GM12878 (cell line): ENCODE data around the gene P4HA2. TPM values are rescaled to one million over a fixed set of nuclear protein-coding genes. Genes with fewer than 3 reads are reported as not detected.

ENCODE experiments used
- ATAC-seq: fragments of 200-7000 bp; cut with Tn5 transposase; 3 replicates; pipeline ENCODE4 v1.9.1; 2020; ENCODE audit warnings: mild to moderate bottlenecking, moderate library complexity
- BruUV-seq: library from RNA; stranded (reverse); fragments of 400-500 nt; replicated peaks from 2 replicates; lab custom pipeline; 2021; lab: Mats Ljungman, UMichigan
- CTCF ChIA-PET: fragments of 300-600 bp; sonication (Branson Sonifier 250); formaldehyde crosslinking; extraction: SDS; loops from one replicate; lab custom pipeline; 2021; ENCODE audit warnings: inconsistent platforms; lab: Yijun Ruan, JAX
- POLR2A ChIA-PET: fragments of 350-600 bp; formaldehyde crosslinking; extraction: SDS; loops from one replicate; lab custom pipeline; 2021; ENCODE audit warnings: inconsistent platforms; lab: Charles Lee
- RAD21 ChIA-PET: fragments of 300-600 bp; sonication (Branson Sonifier 250); formaldehyde crosslinking; loops from one replicate; lab custom pipeline; 2023; ENCODE audit warnings: antibody characterized with exemption; ENCODE audit not compliant: unreplicated experiment; lab: Charles Lee
- SMC1A ChIA-PET: fragments of 300-600 bp; sonication (Branson Sonifier 250); formaldehyde crosslinking; loops from one replicate; lab custom pipeline; 2023; ENCODE audit not compliant: unreplicated experiment, uncharacterized antibody; lab: Charles Lee
- DNase-seq: peaks from one replicate; pipeline ENCODE4 v3.0.0-alpha.2; 2011; ENCODE audit warnings: low read depth, low spot score
- FAIRE-seq: peaks from 3 replicates; lab custom pipeline; 2011; peaks lifted over from hg19 to GRCh38; lab: Jason Lieb, UNC
- H2AFZ ChIP-seq: 2 replicates; pipeline ENCODE4 v1.6.0; 2011; ENCODE audit warnings: low read depth, low read length, control low read depth; ENCODE audit not compliant: control insufficient read depth
- H3K27ac ChIP-seq: 2 replicates; pipeline ENCODE4 v1.5.1; 2011; ENCODE audit warnings: control low read depth; ENCODE audit not compliant: control insufficient read depth, insufficient read depth
- H3K27me3 ChIP-seq, 2 experiments: replicated peaks in 1 of 2; 2 replicates each; pipeline versions ENCODE4 v1.6.0 to v1.6.1; 2011; ENCODE audit warnings: low read length in 1 of 2; ENCODE audit not compliant: control insufficient read depth in 2 of 2, insufficient read depth in 2 of 2
- H3K36me3 ChIP-seq, 2 experiments: 2 replicates each; pipeline ENCODE4 v1.5.1; 2011; ENCODE audit warnings: low read length in 1 of 2; ENCODE audit not compliant: control insufficient read depth in 2 of 2, insufficient read depth in 2 of 2
- H3K4me1 ChIP-seq: 2 replicates; pipeline ENCODE4 v1.6.1; 2011; ENCODE audit warnings: mild to moderate bottlenecking, low read length, moderate library complexity, mixed read lengths; ENCODE audit not compliant: control insufficient read depth, insufficient read depth
- H3K4me2 ChIP-seq: 2 replicates; pipeline ENCODE4 v1.6.0; 2011; ENCODE audit warnings: control low read depth; ENCODE audit not compliant: control insufficient read depth, insufficient read depth
- H3K4me3 ChIP-seq: fragments of 200-600 bp; sonication (generic); 2 replicates; pipeline ENCODE4 v1.5.1; 2016
- H3K79me2 ChIP-seq: 2 replicates; pipeline ENCODE4 v1.6.0; 2011; ENCODE audit warnings: low read length; ENCODE audit not compliant: control insufficient read depth, insufficient read depth
- H3K9ac ChIP-seq: 2 replicates; pipeline ENCODE4 v1.8.0; 2011; ENCODE audit warnings: low read length, control low read depth, mixed read lengths; ENCODE audit not compliant: control insufficient read depth, insufficient read depth
- H3K9me3 ChIP-seq: replicated peaks from 3 replicates; pipeline ENCODE4 v1.5.1; 2011; ENCODE audit warnings: mild to moderate bottlenecking, low read length; ENCODE audit not compliant: control insufficient read depth, insufficient read depth
- H4K20me1 ChIP-seq: 2 replicates; pipeline ENCODE4 v1.6.0; 2011; ENCODE audit not compliant: control insufficient read depth, insufficient read depth
- CBX5 ChIP-seq: sonication (generic); IDR thresholded peaks from 2 replicates; pipeline ENCODE4 v1.6.1; 2016; ENCODE audit warnings: low read depth, moderate library complexity, mild to moderate bottlenecking, inconsistent platforms
- JUNB ChIP-seq: IDR thresholded peaks from 2 replicates; pipeline ENCODE4 v1.6.1; 2016; ENCODE audit warnings: antibody characterized with exemption, mild to moderate bottlenecking
- MYC ChIP-seq: IDR thresholded peaks from 2 replicates; pipeline ENCODE4 v1.6.1; 2011; ENCODE audit warnings: mild to moderate bottlenecking, low read length, moderate library complexity, inconsistent platforms; ENCODE audit not compliant: insufficient read depth, insufficient replicate concordance, insufficient read length, severe bottlenecking
- NFYA ChIP-seq: IDR thresholded peaks from 2 replicates; pipeline ENCODE4 v1.6.1; 2011; ENCODE audit warnings: low read depth, mild to moderate bottlenecking, low read length, improper control_type of control experiment, borderline replicate concordance
- RELA ChIP-seq: fragments of 450-650 bp; IDR thresholded peaks from 2 replicates; pipeline ENCODE4 v1.8.0; 2014; ENCODE audit warnings: borderline replicate concordance; ENCODE audit not compliant: partially characterized antibody
- SRF ChIP-seq, 2 experiments: IDR thresholded peaks; 2 replicates each; pipeline ENCODE4 v1.6.1; 2011; ENCODE audit warnings: low read depth in 2 of 2, low read length in 2 of 2, mild to moderate bottlenecking in 1 of 2, moderate library complexity in 1 of 2
- TCF12 ChIP-seq: IDR thresholded peaks from 2 replicates; pipeline ENCODE4 v1.6.1; 2011; ENCODE audit warnings: low read depth, mild to moderate bottlenecking, low read length
- YY1 ChIP-seq: IDR thresholded peaks from 2 replicates; pipeline ENCODE4 v1.6.1; 2011; ENCODE audit warnings: low read depth, mild to moderate bottlenecking, low read length
- WGBS: methylation state at CpG from one replicate; pipeline ENCODE4 v1.1.6; 2016; ENCODE audit warnings: low lambda C conversion rate; ENCODE audit not compliant: insufficient replicate concordance, insufficient coverage; ENCODE audit errors: missing lambda C conversion rate; 5-methylcytosine and 5-hydroxymethylcytosine counted together
- in situ Hi-C: fragments of 300-500 bp; cut with MboI; formaldehyde crosslinking; loops from 9 replicates; pipeline ENCODE4 v1.14.3; 2018; ENCODE audit warnings: mixed read lengths
- intact Hi-C: fragments of 100-400 bp; cut with micrococcal nuclease; formaldehyde crosslinking; loops from one replicate; pipeline ENCODE4 v1.14.2; 2022; ENCODE audit not compliant: unreplicated experiment
- polyA plus RNA-seq, 11 experiments: library from polyadenylated mRNA; depleted of rRNA in 4 of 11; unstranded in 6 of 11; stranded (reverse) in 5 of 11; fragments of >200 nt; fragmentation: Nextera tagmentation in 4 of 11; fragmentation: Illumina TruSeq in 1 of 11; extraction: Ambion mirVana in 4 of 11; extraction: Trizol in 1 of 11; gene quantifications; 1 replicate in 1 of 11; 2 replicates in 10 of 11; pipeline versions ENCODE4 v1.2.1 to v1.2.3, GENCODE V29; 2011 to 2016; ENCODE audit warnings: inconsistent platforms in 2 of 11, missing spikeins in 2 of 11, low read depth in 1 of 11
- total RNA-seq, 4 experiments: library from RNA; depleted of rRNA in 3 of 4; stranded (reverse); fragments of >200 nt in 3 of 4; fragmentation: Illumina TruSeq in 1 of 4; extraction: Trizol in 1 of 4; gene quantifications; 2 replicates each; pipeline versions ENCODE4 v1.2.1 to v1.2.3, GENCODE V29; 2013 to 2021
- TF ChIP-seq, protein P1 (sequence below): fragments of 450-650 bp; IDR thresholded peaks from 2 replicates; pipeline ENCODE4 v1.6.1; 2014; ENCODE audit warnings: mild to moderate bottlenecking
- TF ChIP-seq, protein P2 (sequence below), 3 experiments: IDR thresholded peaks in 2 of 3; conservative IDR thresholded peaks in 1 of 3; 2 replicates each; pipeline ENCODE4 v1.5.1; 2011; ENCODE audit warnings: low read depth in 3 of 3, low read length in 3 of 3, mild to moderate bottlenecking in 3 of 3, control low read depth in 2 of 3, moderate library complexity in 2 of 3, inconsistent platforms in 1 of 3, mixed read lengths in 1 of 3; ENCODE audit not compliant: control insufficient read depth in 2 of 3, insufficient read depth in 1 of 3; ENCODE audit errors: extremely low read depth in 1 of 3
- TF ChIP-seq, protein P3 (sequence below): fragments of 450-650 bp; IDR thresholded peaks from 2 replicates; pipeline ENCODE4 v1.6.1; 2016; ENCODE audit warnings: mild to moderate bottlenecking, moderate library complexity, borderline replicate concordance
- TF ChIP-seq, protein P4 (sequence below): fragments of 450-650 bp; IDR thresholded peaks from 2 replicates; pipeline ENCODE4 v1.6.1; 2018; ENCODE audit warnings: mild to moderate bottlenecking, low read depth, moderate library complexity; ENCODE audit not compliant: partially characterized antibody

Gene P4HA2
- total and polyA plus RNA-seq, 10 of the 15 experiments (the other 5 are each of a cell fraction or from before 2014, with no cell fraction given), result 4.7 to 10.9 (median 7.5) TPM

DNA sequence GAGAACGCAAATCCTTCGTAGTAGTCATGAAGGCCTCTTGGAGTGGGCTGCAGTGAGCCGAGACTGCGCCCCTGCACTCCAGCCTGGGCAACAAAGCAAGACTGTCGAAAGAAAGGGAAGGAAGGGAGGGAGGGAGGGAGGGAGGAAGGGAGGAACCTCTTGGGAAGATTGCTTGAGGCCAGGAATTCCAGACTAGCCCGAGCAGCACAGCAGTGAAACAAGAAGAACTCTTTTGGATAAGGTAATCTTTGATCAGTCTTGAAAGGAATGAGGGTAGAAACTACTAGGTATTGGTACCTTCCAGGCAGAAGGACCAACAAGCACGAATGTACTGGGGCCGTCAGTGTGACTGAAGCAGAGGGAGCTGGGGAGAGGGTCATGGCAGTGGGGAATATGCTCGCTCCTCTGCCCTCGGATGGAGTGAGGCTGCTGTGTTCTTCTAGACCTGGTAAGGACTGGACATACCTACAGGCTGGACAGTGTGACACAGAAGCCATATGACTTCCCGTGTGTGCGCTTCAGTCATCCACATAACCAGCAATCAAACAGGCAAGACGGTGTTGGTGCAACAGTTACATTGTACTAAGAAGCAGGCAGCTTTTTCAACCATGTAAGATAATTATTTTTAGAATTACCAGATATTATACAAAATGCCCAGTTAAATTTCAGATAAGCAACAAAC is 45.2 kb downstream of the P4HA2 start:
- RAD21 ChIA-PET, result no interaction called here
- Histone ChIP-seq H3K9ac (no peak overlapping the region), H2AFZ (no peak overlapping the region), H4K20me1 (no peaks in the 10 kb centered on the region), H3K79me2 (no peaks in the 10 kb centered on the region), H3K4me1 (peaks cover 6% of the 10 kb centered on the region)
- POLR2A ChIA-PET, result no interaction called here
- CTCF ChIA-PET, result interaction anchor here (0.6 to 6.4 kb wide), 3 partner anchors 8 to 1186 kb away, joined by 3 to 41 read pairs (median 29); no protein-coding TSS in a partner anchor
- TF ChIP-seq JUNB, result no peak
- TF ChIP-seq SRF (IDR thresholded peaks at IDR 0.05; ENCODE audit: low read depth in 2 of 2, low read length in 2 of 2), result no peak
- TF ChIP-seq, protein P1, sequence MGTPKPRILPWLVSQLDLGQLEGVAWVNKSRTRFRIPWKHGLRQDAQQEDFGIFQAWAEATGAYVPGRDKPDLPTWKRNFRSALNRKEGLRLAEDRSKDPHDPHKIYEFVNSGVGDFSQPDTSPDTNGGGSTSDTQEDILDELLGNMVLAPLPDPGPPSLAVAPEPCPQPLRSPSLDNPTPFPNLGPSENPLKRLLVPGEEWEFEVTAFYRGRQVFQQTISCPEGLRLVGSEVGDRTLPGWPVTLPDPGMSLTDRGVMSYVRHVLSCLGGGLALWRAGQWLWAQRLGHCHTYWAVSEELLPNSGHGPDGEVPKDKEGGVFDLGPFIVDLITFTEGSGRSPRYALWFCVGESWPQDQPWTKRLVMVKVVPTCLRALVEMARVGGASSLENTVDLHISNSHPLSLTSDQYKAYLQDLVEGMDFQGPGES, result no peak
- no peak for TF ChIP-seq CBX5
- TF ChIP-seq MYC, result no peak
- TF ChIP-seq, protein P2, sequence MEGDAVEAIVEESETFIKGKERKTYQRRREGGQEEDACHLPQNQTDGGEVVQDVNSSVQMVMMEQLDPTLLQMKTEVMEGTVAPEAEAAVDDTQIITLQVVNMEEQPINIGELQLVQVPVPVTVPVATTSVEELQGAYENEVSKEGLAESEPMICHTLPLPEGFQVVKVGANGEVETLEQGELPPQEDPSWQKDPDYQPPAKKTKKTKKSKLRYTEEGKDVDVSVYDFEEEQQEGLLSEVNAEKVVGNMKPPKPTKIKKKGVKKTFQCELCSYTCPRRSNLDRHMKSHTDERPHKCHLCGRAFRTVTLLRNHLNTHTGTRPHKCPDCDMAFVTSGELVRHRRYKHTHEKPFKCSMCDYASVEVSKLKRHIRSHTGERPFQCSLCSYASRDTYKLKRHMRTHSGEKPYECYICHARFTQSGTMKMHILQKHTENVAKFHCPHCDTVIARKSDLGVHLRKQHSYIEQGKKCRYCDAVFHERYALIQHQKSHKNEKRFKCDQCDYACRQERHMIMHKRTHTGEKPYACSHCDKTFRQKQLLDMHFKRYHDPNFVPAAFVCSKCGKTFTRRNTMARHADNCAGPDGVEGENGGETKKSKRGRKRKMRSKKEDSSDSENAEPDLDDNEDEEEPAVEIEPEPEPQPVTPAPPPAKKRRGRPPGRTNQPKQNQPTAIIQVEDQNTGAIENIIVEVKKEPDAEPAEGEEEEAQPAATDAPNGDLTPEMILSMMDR (IDR thresholded peaks at IDR 0.05 in 2 of 3, conservative IDR thresholded peaks at IDR 0.05 in 1 of 3; ENCODE audit: control insufficient read depth in 2 of 3, extremely low read depth in 1 of 3, insufficient read depth in 1 of 3, low read depth in 3 of 3, low read length in 3 of 3), result no peak
- no peak for TF ChIP-seq YY1
- TF ChIP-seq, protein P3, sequence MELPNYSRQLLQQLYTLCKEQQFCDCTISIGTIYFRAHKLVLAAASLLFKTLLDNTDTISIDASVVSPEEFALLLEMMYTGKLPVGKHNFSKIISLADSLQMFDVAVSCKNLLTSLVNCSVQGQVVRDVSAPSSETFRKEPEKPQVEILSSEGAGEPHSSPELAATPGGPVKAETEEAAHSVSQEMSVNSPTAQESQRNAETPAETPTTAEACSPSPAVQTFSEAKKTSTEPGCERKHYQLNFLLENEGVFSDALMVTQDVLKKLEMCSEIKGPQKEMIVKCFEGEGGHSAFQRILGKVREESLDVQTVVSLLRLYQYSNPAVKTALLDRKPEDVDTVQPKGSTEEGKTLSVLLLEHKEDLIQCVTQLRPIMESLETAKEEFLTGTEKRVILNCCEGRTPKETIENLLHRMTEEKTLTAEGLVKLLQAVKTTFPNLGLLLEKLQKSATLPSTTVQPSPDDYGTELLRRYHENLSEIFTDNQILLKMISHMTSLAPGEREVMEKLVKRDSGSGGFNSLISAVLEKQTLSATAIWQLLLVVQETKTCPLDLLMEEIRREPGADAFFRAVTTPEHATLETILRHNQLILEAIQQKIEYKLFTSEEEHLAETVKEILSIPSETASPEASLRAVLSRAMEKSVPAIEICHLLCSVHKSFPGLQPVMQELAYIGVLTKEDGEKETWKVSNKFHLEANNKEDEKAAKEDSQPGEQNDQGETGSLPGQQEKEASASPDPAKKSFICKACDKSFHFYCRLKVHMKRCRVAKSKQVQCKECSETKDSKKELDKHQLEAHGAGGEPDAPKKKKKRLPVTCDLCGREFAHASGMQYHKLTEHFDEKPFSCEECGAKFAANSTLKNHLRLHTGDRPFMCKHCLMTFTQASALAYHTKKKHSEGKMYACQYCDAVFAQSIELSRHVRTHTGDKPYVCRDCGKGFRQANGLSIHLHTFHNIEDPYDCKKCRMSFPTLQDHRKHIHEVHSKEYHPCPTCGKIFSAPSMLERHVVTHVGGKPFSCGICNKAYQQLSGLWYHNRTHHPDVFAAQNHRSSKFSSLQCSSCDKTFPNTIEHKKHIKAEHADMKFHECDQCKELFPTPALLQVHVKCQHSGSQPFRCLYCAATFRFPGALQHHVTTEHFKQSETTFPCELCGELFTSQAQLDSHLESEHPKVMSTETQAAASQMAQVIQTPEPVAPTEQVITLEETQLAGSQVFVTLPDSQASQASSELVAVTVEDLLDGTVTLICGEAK, result no peak
- TF ChIP-seq, protein P4, sequence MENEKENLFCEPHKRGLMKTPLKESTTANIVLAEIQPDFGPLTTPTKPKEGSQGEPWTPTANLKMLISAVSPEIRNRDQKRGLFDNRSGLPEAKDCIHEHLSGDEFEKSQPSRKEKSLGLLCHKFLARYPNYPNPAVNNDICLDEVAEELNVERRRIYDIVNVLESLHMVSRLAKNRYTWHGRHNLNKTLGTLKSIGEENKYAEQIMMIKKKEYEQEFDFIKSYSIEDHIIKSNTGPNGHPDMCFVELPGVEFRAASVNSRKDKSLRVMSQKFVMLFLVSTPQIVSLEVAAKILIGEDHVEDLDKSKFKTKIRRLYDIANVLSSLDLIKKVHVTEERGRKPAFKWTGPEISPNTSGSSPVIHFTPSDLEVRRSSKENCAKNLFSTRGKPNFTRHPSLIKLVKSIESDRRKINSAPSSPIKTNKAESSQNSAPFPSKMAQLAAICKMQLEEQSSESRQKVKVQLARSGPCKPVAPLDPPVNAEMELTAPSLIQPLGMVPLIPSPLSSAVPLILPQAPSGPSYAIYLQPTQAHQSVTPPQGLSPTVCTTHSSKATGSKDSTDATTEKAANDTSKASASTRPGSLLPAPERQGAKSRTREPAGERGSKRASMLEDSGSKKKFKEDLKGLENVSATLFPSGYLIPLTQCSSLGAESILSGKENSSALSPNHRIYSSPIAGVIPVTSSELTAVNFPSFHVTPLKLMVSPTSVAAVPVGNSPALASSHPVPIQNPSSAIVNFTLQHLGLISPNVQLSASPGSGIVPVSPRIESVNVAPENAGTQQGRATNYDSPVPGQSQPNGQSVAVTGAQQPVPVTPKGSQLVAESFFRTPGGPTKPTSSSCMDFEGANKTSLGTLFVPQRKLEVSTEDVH, result no peak
- TF ChIP-seq TCF12, result no peak
- TF ChIP-seq RELA, result no peak
- TF ChIP-seq NFYA, result no peak
- TF ChIP-seq, all 136 proteins: peak for 0
- no peaks in the 10 kb centered on the region for H3K36me3 ChIP-seq
- SMC1A ChIA-PET, result no interaction called here
- H3K4me2 ChIP-seq, result no peak overlapping the region
- H3K27me3 ChIP-seq, result no peaks in the 10 kb centered on the region
- H3K27ac ChIP-seq, result no peak overlapping the region
- no TSS peak for BruUV-seq
- ATAC-seq (no peak), DNase-seq (no peak), FAIRE-seq (no peak)
- in situ Hi-C loops, result no loop called here
- intact Hi-C loops, result loop anchor here (5.0 kb wide), 1 partner anchor 205 kb away; no protein-coding TSS in a partner anchor
- H3K4me3 ChIP-seq, result no peak overlapping the region
- 77% methylated on average over 13 of the region's 13 CpGs for WGBS
- H3K9me3 ChIP-seq, result no peaks in the 10 kb centered on the region
